T-helper 1 cell treated with Interleukin-12 subunit alpha and Interleukin-12 subunit beta and Interleukin-4 antibody, amounts not matched to agents 30 ng/mL and 1 ng/mL, for 36 hours (primary cell): ENCODE measurements around the gene TRABD2A. TPM values are rescaled to one million over a fixed set of nuclear protein-coding genes. Genes with fewer than 3 reads are reported as not detected.

Experiments used
- intact Hi-C: fragments of 100-400 bp; cut with micrococcal nuclease; formaldehyde crosslinking; loops from one replicate; pipeline ENCODE4 v1.15.1; 2024
- total RNA-seq: library from RNA; stranded (reverse); gene quantifications from 2 replicates; pipeline ENCODE4 v1.2.3, GENCODE V29; 2022

TRABD2A gene
- total RNA-seq, 1 donor from 2014 or later, result 66.6 TPM

DNA sequence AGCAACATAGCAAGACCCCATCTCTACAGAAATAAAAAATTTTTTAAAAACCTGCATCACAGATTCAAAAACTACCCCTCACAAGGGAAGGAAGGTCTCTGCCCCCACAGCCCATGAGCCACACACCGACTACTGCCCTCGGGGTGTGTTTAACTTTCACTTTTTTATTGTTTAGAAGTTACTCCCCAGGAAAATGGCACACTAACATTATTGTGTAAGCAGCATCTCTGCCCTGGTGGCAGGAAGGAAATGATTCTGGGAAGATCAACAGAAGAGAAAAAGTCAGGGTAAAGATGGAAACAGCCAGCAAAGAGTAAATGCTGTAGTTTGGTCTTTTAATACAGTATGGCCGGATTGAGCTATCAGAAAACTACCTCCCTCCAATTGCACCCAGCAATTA, 21.9 kb downstream of the TRABD2A start:
- intact Hi-C loops, result loop anchor here (5.0 kb wide), 1 partner anchor 122 kb away; no protein-coding TSS in a partner anchor

- intact Hi-C loops, result loop anchor here (5.0 kb wide), 1 partner anchor 121 kb away; no protein-coding TSS in a partner anchor
Measured at GRCh38 chr2:84858123-84858522, 22.8 kb downstream of the TRABD2A start.

- intact Hi-C loops, result loop anchor here (2.0 to 5.0 kb wide), 2 partner anchors 75 to 120 kb away; no protein-coding TSS in a partner anchor
Measured at GRCh38 chr2:84857566-84857965, 23.3 kb downstream of the TRABD2A start.

- intact Hi-C loops, result loop anchor here (2.0 to 5.0 kb wide), 2 partner anchors 74 to 119 kb away; no protein-coding TSS in a partner anchor
Measured at GRCh38 chr2:84856787-84857186, 24.1 kb downstream of the TRABD2A start.

DNA sequence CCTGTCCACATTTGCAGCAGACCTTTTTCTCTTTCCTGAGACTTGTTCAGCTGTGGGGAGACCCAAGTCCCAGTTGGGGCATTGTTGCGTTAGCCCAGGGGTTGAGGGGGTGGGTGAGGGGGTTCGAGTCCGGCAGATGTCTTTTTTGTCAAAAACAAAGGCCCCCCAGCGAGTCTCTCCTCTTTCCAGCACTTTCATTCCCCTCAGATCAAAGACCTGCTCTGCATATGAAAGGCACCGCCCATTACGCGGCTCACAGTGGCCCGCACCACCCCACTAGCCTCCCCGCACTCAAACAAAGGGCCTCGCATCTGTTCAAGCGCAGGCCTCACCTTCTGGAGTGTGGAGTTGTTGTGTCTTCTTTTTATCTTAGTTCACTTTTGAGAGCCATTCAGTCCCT, 25.2 kb downstream of the TRABD2A start:
- intact Hi-C loops, result loop anchor here (1.0 to 5.0 kb wide), 3 partner anchors 9 to 118 kb away; no protein-coding TSS in a partner anchor

DNA sequence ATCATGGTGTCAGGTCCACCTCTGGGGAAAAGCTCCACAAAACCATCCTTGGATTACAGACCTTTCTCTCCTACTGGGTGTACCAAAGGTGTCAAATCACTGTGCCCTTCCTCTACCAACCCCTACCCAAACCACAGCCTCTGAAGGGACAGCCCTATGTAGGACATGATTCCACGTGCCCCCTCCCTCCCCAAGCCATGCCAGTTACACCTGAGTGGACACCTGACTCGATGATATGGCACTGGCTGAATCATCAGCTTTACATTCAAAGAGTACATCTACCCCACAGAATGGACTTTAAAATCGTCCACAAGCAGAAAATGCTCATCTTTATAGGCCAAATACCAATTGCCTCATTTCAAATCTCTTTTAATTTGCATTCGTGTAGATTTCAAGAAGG, 26.0 kb downstream of the TRABD2A start:
- intact Hi-C loops, result loop anchor here (1.0 to 5.0 kb wide), 2 partner anchors 9 to 118 kb away; no protein-coding TSS in a partner anchor

DNA sequence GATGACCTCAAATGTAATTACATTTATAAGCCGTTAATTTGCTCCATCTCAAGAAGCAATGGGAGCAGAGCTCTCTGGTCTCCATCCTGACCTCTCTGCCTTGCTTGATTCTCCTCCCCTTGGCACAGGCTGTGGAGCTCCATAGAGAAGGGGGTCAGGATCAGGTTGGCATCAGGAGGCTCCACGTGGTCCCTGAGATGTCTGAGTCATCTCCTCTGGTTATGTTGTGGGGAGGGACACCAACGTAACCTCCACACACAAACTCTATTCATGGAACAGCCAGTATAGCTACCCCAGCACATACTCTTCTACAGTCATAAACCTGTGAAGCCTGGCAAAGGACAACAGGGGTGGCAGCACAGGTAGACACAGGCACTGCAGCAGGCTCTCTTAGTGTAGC, 29.0 kb downstream of the TRABD2A start:
- intact Hi-C loops, result no loop called here

DNA sequence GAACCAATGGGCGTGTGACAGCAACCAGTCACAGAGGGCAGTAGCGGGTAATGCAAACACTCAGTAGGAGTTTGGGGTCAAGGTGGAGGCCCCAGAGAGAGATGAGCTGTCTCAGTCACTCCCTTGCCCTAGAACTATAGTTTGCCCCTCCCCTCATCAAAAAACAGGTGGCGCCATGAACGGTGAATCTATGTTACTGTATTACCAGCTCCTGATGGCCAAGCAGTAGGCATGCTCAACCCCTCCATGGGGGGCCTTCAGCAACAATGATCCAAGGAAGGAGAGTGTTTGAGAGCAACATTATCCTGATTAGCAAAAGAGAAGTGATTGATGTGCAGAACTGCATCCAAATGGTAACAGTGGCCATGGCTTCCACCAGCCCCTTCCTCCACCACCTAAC, 30.4 kb downstream of the TRABD2A start:
- intact Hi-C loops, result no loop called here

DNA sequence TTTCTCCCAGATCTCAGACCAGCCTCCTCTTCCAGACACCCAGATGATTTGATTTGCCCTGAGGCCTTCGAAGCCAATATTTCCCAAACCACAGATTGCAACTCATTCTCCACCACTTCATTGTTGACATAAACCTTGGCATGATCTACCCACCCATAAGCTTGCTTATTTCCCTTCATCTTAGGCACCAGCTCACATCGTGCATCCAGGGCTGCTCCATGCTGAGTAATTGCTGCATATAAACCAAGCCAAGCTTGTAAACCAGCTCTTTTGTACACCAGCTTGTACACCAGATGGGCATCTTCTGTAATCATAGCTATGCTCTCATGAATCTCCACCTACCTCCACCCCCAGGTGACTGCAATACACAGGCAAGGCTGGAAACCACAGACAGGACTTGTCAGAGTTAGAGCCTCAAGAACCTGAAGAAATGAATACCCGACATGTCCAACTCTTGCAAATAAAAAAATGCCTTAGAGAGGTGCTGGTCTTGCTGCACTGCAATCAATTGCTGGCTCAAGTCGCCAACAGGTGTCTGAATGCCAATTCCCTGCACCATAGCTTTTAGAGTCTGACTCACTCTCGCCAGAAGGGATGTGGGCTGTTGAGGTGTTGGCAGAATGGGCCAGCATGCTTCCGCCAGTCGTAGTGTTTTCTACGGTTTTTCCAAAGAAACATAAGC, 31.5 kb downstream of the TRABD2A start:
- intact Hi-C loops, result loop anchor here (5.0 kb wide), 1 partner anchor 157 kb away; no protein-coding TSS in a partner anchor

GRCh38 chr2:84847326-84848050, 33.4 kb downstream of the TRABD2A start:
- intact Hi-C loops, result loop anchor here (2.0 to 5.0 kb wide), 4 partner anchors 15 to 155 kb away; partner anchors contain the start of gene TRABD2A

DNA sequence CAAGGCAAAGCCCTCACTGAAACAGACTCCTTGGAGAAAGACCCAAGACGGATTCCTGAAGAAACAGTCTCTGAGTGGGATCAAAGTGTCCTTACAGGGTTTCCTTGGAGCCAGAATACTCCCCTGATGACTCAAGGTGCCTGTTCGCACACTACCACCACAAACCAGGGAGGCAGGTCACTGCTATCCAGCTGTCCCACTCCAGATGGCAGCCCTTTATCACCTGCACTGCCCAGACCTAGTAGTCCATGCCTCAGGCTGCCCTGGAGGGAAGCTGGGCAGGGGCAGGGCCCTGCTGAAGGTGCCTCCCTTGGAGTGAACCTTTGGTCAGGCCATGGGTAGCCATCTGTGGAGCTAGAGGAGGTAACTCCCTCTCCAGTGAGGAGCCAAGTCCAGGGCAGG, 34.1 kb downstream of the TRABD2A start:
- intact Hi-C loops, result loop anchor here (1.0 to 5.0 kb wide), 8 partner anchors 8 to 154 kb away; partner anchors contain the start of gene TRABD2A

- intact Hi-C loops, result loop anchor here (1.0 to 5.0 kb wide), 8 partner anchors 8 to 154 kb away; partner anchors contain the start of gene TRABD2A
Measured at GRCh38 chr2:84846041-84846663, 34.7 kb downstream of the TRABD2A start.

- intact Hi-C loops, result no loop called here
Measured at GRCh38 chr2:84844141-84844540, 36.7 kb downstream of the TRABD2A start.

DNA sequence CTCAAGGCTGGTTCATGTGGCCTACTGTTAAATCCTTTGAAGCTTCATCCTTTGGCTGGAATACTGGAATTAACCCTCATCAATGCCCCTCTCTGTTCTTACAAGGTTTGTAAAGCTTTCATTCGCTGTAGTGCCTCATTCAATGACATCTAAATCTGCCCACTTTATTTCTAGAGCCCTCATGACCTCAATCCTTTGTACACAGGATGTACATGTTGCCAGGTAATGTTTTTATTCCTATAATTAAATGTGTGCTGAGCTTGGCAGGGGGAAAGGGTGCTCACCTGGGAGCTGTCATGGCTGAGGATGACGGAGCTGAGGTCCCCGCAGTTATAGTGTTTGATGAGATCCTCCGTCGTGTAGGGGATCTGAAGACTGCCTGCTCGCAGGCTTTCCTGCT, 39.3 kb downstream of the TRABD2A start:
- intact Hi-C loops, result no loop called here

DNA sequence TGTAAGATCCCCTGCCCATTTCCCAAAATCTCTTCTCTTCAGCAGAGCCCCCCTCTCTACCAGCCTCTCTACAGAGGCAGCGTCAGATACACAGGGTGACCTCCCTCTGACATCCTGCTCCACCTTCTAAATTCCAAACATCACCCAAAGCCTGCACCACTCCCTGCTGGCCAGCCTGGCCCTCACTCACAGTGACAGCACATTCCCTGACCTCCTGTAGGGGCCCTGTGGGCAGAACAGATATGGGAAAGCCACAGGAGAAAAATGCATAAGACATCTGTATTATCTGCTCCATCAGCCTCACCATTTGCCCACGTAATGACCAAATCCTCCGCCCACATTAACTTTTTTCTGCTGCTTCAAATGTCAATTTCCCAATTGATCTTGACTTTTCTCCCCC, 40.6 kb downstream of the TRABD2A start:
- intact Hi-C loops, result no loop called here

DNA sequence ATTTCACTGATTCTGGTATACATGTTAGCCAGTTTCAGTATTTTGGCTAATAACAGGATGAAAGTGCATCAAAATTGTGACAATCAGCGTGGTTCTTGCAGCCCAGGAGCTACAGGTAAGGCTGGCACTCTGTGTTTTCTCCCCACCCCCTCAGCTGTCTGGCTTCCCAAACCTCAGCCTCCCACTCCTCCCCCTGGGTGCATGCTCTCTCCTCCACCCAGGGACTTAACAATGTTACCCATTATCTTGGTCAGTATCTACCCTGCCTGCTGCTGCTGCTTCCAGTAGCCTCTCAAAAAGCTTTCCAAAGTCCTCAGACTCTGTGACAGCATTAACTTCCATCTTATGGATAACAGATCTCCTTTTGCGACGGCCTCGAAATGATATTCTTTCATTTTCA, 41.0 kb downstream of the TRABD2A start:
- intact Hi-C loops, result no loop called here

- intact Hi-C loops, result loop anchor here (1.0 kb wide), 1 partner anchor 8 kb away; no protein-coding TSS in a partner anchor
Measured at GRCh38 chr2:84838434-84839145, 42.3 kb downstream of the TRABD2A start.

DNA sequence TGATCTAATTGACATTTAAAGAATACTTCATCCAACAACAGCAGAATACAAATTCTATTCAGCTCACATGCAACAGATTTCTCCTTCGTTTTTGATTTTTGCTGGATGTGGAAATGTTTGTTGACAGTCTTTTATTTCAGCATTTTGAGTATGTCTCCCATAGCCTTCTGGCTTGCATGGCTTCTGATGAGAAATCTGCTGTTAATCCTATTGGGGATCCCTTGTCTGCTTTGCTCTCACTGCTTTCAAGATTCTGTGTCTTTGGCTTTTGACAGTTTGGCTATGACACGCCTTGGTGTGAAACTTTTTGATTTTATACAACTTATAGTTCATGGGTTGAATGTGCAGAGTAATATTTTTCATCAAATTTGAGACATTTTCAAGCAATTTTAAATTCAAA, 44.7 kb downstream of the TRABD2A start:
- intact Hi-C loops, result no loop called here

- intact Hi-C loops, result loop anchor here (2.0 kb wide), 3 partner anchors 13 to 51 kb away; partner anchors contain the start of gene TRABD2A
Measured at GRCh38 chr2:84833481-84834150, 47.3 kb downstream of the TRABD2A start.
